HG03135 (cell line): ENCODE data around the gene UAP1L1.

ENCODE experiments used
- ATAC-seq: cut with Tn5 transposase; IDR thresholded peaks from one replicate; pipeline ENCODE4 v1.9.1; 2021; ENCODE audit warnings: mild to moderate bottlenecking, moderate library complexity; ENCODE audit not compliant: unreplicated experiment

Gene UAP1L1

GRCh38 chr9:137041124-137041523 lies 36.2 kb upstream of the UAP1L1 start:
- ATAC-seq, result no peak

DNA sequence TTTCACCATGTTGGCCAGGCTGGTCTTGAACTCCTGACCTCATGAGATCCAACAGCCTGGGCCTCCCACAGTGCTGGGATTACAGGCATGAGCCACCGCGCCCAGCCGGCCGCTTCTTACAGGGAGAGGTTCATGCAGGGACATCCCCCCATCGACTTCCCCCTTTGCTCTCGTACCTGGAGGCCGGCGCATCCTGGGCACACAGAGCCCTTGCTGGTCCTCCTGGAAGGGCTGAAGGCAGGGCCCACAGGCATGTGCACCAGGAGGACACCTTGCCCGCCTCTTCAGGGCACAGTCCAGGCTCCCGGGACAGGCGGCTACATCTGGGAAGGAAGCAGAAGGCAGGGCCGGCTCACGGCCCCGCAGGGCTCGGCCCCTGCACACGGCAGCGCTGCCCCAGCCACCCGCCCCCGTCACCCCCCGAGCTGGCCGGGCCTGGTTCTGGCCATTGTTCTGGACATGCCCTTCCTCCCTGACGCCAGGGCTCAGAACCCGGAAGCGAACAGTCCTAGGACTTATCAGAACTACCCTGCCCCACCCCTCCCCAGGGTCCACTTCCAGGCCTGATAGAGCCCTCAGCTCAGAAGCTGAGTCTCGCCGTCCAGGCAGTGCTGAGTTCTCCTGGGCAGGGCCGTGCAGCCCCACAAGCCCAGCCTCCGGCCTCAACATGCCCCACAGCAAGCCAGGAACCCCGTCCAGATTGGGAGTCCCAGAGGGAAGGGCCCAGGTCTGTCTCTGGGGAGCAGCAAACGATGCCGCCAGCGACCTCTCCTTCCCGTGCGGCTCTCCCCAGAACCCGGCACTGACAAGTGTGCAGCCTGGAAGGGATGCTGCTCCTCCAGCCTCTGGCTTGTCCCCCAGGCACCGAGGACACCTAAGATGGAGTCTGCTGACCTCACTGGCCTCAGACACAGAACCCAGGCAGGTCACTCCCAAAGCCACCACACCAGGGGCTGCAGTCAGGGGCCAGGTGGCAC lies 34.3 kb upstream of the UAP1L1 start:
- no peak for ATAC-seq

GRCh38 chr9:137044037-137044436 lies 33.3 kb upstream of the UAP1L1 start:
- no peak for ATAC-seq

GRCh38 chr9:137044502-137045177 lies 32.7 kb upstream of the UAP1L1 start:
- ATAC-seq, result no peak

- ATAC-seq, result no peak
Measured at GRCh38 chr9:137045294-137046087, 31.8 kb upstream of the UAP1L1 start.

- ATAC-seq, result no peak
Measured at GRCh38 chr9:137046088-137046787, 31.1 kb upstream of the UAP1L1 start, which contains the start of gene NPDC1. NPDC1 (minus strand) TSS chr9:137046177; CDS start chr9:137045989, 188 bp downstream.

GRCh38 chr9:137048655-137049543 lies 28.4 kb upstream of the UAP1L1 start:
- no peak for ATAC-seq

GRCh38 chr9:137049544-137050449 lies 27.5 kb upstream of the UAP1L1 start:
- ATAC-seq, result no peak

DNA sequence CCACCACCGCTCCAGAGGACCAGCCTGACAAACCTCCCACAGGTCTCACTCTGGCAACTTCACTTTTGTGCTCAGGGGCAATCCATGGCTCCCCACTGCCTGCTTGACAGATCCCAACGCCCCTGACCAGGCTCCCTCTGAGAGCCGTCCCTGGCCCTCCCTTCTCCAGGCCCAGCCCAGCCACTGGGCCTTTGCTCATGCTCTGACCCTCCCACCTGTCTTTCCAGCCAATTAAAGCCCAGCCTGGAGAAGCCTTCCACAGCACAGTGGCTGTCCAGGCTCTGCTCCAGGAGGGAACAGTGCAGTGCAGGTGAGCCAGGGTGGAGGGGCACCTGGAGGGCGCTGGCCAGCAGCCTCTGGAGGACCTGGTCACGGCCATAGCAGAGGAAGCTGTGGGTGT lies 26.7 kb upstream of the UAP1L1 start:
- no peak for ATAC-seq

DNA sequence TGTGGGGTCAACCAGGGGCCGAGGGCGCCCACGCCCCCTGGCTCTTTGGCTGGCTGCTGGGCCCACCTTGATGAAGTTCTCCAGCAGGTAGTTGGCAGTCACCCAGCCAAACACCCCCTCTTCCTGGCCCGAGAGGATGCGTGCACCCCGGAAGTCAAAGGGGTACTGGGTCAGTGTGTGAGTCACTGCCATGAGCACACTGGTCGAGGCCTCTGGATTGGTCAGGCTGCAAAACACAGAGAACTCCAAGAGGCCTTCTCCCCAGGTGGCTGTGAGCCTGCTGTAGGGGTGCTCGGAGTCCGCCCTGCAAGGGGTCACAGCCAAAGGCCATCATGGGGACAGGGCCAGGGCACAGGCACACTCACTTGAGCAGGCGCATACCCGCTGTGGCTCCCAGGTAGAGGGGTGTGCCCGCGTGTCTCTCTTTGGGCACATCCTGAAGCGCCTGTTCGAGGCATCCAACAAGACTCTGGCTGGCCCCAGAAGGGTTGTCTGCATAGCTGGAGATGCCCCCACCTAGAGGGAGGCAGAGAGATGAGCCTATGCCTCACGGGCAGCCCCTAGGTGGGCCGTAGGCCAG lies 26.1 kb upstream of the UAP1L1 start:
- no peak for ATAC-seq

DNA sequence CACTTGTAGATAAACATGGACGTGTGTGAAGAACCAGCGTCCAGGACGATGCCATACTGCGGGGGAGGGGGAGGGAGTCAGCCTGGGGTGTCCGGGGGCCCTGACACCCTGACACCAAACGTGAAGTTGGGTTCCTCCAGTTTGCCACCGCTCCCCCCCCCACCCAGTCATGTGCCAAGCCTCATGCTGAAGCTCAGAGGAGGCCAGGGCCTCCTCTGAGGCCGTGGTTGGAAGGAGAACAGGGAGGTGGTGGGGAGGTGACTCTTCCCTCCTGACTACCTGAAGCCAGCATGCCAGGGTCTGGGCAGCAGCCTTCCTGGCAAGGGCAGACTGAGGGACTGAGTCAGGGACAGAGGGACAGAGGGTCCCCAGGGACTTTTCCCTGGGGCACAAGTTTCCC lies 25.0 kb upstream of the UAP1L1 start:
- ATAC-seq, result no peak

DNA sequence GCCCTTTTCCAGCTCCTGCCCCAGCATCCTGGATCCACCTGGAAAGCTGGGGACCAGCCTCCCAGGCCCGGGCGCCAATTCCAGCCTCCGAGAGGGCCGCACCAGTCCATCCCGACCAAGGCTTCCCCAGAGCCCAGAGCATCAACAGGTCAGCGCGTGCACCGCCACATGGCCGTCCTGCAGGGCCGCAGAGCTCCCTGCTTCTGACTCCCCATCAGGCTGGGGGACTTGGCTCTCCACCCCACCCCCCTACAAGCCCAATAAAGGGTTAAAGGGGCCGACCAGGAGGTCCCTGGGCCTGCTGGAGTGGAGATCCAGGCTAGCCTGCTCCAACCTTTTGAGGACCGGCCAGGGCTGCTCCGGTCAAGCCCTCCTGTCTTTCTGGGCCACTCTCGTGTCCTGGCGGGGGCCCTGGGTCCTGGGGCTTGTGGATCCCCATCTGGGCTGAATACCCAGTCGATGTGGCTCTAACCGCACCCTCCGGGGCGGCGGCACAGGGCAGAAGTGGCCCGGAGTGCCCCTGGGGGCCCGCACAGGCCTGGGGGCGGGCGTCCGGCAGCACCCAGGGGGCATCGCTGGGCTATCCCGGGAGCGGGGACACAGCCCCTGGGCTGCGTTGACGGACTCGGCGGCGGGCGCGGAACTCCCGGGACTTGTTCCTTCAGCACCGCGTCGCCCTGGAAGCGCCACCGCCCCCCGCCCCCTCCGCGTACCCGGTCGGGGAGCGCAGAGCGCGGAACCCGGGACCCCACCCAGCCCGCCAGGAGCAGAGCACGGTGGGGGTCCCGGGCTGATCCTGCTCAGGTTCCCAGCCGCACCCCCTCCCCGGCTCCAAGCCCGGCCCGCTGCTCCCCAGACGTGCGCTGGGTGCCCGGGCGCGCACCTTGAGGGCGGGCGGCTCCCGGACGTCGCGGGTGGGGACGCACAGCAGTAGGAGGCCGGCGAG lies 24.0 kb upstream of the UAP1L1 start:
- no peak for ATAC-seq

- ATAC-seq, result no peak
Measured at GRCh38 chr9:137053944-137054931, 23.1 kb upstream of the UAP1L1 start, which contains the start of gene ENTPD2. ENTPD2 (minus strand) TSS chr9:137054061; CDS start chr9:137053997, 64 bp downstream.

DNA sequence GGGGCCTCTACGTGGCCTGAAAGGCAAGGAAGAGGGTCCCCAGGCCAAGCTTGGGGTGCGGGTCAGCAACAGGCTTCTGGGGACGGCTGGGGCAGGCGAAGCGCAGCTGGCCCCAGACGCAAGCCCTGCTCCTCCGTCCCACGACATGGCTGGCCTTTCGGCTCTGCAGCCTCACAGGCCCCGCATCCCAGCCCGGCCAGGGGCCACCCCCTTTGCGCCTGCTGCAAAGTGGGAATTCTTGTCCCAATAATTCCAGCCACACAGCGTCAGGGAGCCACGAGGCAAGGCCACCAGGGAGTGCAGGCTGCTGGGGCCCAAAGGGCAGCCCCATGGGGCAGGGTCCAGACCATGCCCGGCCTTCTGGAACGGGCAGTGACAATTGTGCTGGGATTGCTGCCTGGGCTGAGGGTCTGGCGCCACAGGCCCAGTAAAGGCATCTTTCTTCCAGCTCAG lies 22.4 kb upstream of the UAP1L1 start:
- no peak for ATAC-seq
